ENCODE data around the gene CCDC81. TPM values are rescaled to one million over a fixed set of nuclear protein-coding genes. Genes with fewer than 3 reads are reported as not detected.
"Not testable (repeated sequence)": the region's sequence is repeated elsewhere in the genome, so short reads cannot be mapped to it uniquely, and the experiment has no call there.

Gene CCDC81
- 0.22 TPM for total RNA-seq
- long read RNA-seq: 0 reads

DNA sequence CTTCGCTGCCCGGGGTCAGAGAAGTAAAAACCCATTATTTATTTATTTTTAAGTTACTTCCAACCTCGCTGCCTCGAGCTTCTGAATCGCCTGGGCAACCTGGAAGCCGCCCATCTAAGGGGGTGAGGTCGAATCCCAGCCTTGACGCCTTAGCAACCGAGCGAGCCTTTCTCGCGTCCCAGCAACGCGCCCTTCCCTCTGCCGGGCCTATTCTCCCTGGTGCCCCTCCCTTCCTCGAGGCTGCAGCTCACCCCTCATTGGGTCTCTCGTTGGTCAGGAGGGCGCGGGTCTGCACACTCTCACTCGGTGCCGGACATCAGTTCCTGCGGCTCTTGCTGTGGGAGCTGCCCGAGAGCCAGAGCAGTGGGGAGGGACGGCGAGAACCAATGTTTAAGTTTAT lies at the start of gene CCDC81:
CCDC81 (plus strand) TSS at position 302 of the 400 bp plus-strand sequence. CDS start 277 bp downstream, outside the sequence.
- ATAC-seq: no peak
- intact Hi-C loops (cut with DNase I): no loop called here
- DNase-seq (ENCODE audit: missing footprints): no peak

GRCh38 chr11:86335131-86335767 lies 39.4 kb upstream of the CCDC81 start:
- ATAC-seq (no peak), DNase-seq (ENCODE audit: missing footprints) (no peak)
- intact Hi-C loops (cut with DNase I): no loop called here

DNA sequence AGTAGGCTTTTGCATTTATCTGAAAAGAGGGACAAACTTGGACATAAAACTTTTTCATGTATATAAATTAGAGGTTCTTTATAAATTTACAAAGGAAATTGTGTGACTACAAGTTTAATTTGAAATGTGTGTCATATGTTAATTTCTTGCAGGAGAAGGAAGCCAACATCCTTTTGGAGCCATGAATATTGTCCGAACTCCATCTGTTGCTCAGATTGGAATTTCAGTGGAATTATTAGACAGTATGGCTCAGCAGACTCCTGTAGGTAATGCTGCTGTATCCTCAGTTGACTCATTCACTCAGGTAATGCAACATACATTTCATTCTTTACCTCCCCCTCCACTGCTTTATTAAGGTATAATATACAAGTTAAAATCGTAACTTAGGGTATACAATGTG lies 37.5 kb upstream of the CCDC81 start:
- intact Hi-C loops (cut with DNase I): no loop called here
- DNase-seq (ENCODE audit: missing footprints) (no peak), ATAC-seq (no peak)

DNA sequence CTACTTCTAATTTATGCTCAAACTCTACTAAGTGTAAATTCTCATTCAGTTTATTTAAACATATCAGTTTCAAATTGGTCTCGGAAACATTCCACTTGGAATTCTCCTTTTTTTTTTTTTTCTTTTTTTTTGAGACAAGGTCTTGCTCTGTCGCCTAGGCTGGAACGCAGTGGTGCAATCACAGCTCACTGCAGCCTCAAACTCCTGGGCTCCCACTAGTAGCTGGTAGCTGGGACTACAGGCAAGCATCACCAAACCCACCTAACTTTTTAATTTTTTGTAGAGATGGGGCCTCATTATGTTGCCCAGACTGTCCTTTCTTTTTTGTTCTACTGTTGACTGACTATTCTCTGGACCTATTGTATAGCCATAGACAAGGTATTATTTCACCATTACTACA lies 33.3 kb upstream of the CCDC81 start:
- intact Hi-C loops (cut with DNase I): no loop called here
- ATAC-seq: no peak
- DNase-seq (ENCODE audit: missing footprints): no peak

GRCh38 chr11:86346513-86346912 lies 28.2 kb upstream of the CCDC81 start:
- DNase-seq (ENCODE audit: missing footprints) (no peak), ATAC-seq (no peak)
- intact Hi-C loops (cut with DNase I): no loop called here

DNA sequence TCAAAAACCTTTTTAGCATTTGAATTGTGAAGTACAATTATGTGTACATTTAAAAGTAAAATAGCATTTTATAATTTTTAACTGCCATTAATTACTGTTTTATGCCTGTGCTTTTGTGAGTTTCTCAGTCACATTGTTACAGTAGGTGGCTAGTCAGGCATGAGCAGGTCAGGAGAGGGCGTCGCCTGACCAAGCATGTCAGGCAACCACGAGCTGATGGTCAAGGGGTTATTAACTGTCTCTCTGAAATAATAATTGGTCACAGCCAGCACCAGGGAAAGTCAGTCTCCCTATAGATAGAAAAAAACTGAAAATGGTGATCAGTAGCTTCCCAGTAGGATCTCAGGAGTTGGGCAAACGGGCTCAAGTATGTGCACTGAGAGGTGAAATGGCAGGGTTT lies 19.4 kb upstream of the CCDC81 start:
- intact Hi-C loops (cut with DNase I): no loop called here

DNA sequence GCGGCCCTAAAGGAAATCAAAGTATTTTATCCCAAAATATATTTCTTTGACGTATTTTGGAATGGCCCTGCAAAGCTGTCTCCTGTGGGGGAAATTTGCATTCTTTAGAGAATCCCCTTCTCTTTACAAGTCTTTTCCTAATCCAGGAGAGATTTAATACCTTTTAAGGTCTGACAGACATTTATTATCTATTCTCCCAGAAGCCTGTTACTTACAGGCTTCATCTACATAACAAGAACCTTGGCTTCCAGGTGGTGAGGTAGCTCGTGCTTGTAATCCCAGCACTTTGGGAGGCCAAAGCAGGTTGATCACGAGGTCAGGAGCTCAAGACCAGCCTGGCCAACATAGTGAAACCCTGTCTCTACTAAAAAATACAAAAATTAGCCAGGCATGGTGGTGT lies 17.3 kb upstream of the CCDC81 start:
- DNase-seq (ENCODE audit: missing footprints); intact Hi-C loops (cut with DNase I); ATAC-seq: not testable (repeated sequence)

More for the DNA sequence above, 19.4 kb upstream of the CCDC81 start:
- no peak for DNase-seq (ENCODE audit: missing footprints)
- ATAC-seq: no peak

GRCh38 chr11:86358720-86359119 lies 16.0 kb upstream of the CCDC81 start:
- ATAC-seq (no peak), DNase-seq (ENCODE audit: missing footprints) (no peak)
- intact Hi-C loops (cut with DNase I): no loop called here

GRCh38 chr11:86360775-86361395 lies 13.8 kb upstream of the CCDC81 start:
- ATAC-seq (no peak), DNase-seq (ENCODE audit: missing footprints) (no peak)
- intact Hi-C loops (cut with DNase I): no loop called here

GRCh38 chr11:86363424-86363823 lies 11.3 kb upstream of the CCDC81 start:
- intact Hi-C loops (cut with DNase I): no loop called here
- ATAC-seq (no peak), DNase-seq (ENCODE audit: missing footprints) (no peak)

DNA sequence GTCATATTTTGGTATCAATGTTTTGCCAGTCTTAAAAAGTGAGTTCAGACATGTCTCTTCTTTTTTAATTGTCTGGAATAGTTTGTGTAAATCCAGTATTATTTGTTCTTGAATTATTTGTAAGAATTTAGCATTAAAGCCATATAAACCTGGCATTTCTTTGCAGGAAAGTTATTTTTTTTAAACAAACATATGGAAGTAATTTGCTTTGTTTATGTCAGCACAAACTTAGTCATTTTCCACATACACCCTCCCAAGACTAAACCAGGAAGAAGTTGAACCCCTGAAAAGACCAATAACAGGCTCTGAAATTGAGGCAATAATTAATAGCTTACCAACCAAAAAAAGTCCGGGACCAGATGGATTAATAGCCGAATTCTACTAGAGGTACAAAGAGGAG lies 9.1 kb upstream of the CCDC81 start:
- intact Hi-C loops (cut with DNase I): no loop called here
- DNase-seq (ENCODE audit: missing footprints): no peak
- no peak for ATAC-seq

DNA sequence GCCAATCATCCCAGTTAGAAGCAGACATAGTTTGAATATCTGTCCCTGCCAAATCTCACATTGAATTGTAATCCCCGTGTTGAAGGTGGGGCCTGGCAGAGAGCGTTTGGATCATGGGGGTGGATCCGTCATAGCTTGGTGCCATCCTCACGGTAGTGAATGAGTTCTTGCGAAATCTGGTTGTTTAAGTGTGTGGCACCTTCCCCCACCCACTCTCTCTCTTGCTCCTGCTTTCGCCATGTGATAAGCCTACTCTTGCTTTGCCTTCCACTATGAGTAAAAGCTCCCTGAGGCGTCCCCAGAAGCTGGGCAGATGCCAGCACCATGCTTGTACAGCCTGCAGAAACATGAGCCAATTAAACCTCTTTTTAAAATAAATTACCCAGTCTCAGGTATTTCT lies 5.0 kb upstream of the CCDC81 start:
- intact Hi-C loops (cut with DNase I): no loop called here
- DNase-seq (ENCODE audit: missing footprints) (no peak), ATAC-seq (no peak)

DNA sequence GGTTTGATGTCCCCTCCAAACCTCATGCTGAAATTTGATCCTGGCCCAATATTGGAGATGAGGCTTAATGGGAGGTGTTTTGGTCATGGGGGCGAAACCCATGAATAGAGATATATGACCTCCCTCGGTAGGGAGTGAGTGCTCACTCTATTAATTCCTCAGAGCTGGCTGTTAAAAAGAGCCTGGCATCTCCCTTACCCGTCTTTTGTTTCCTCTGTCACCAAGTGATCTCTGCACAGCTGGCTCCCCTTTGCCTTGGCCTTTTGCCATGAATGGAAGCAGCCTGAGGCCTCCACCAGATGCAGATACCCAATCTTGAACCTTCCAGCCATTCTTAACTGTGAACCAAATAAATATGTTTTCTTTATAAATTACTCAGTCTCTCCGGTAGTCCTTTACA lies 4.5 kb upstream of the CCDC81 start:
- ATAC-seq: no peak
- DNase-seq (ENCODE audit: missing footprints): no peak
- intact Hi-C loops (cut with DNase I): no loop called here

DNA sequence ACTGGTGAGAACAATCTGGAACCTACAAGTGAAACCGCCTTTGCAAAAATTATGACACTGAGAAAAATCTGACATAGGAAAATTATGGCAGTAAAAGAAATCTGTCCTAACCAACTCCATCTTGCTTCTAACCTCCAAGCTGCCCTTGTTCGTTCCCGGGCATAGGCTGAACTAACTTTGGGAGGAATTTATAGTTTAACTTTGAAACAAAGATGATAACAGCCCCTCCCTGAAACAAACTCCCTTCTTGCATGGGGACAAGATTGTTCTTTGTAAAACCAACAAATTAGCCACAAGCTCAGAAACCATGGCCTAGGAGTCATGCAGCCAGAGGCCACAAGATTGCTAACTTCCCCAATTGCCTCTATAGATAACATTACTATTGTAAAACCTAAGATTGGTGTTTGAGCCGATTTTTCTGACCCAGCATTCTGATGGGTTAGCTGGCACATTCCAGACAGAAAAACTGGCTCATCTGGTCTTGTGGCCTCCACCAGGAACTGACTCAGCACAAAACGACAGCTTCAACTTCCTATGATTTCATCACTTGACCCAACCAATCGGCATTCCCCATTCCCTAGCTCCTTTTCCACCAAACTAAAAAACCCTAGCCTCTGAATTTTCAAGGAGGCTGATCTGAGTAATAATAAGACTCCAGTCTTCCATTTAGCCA lies 3.6 kb upstream of the CCDC81 start:
- ATAC-seq (no peak), DNase-seq (ENCODE audit: missing footprints) (no peak)
- intact Hi-C loops (cut with DNase I): no loop called here

DNA sequence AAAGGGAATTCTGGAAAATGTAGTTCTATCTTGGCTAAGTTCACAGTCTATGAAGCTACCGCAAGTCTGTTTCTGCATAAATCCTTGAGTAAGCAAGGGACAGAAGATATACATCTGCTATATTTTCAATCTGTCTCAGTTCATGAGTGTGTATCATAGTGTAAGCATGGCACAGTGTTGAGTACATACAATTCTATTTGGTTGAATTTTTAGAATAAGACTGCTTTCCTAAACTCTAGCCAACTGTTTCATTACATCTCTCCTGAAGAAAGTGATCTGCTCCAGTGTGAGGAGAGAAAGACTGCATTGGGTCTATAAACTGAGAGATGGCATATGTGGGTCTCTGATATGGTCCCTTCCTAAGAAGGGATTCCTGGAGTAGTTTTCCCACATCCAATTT lies 2.6 kb upstream of the CCDC81 start:
- ATAC-seq (no peak), DNase-seq (ENCODE audit: missing footprints) (no peak)
- intact Hi-C loops (cut with DNase I): no loop called here

- no peak for ATAC-seq
- DNase-seq (ENCODE audit: missing footprints): no peak
- intact Hi-C loops (cut with DNase I): no loop called here
Observed at GRCh38 chr11:86372586-86372985, 2.1 kb upstream of the CCDC81 start.

DNA sequence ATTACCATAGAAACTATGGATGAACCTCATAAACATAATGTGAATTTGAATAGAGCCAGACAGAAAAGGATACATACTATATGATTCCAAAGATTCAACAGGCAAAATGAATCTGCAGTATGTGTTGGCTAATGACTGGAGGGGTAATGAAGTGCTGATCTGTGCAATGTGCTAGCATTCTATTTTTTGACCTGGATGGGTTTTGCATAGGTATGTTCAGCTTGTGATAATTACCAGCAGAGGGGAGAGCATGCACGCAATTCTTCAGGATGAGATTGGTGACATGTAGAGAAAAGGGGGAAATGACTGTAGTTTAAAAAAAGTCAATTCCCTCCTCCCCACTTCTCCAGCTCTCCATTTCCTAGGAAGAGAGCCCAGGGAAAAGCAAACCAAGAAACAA lies 618 bp upstream of the CCDC81 start:
- ATAC-seq (no peak), DNase-seq (ENCODE audit: missing footprints) (no peak)
- intact Hi-C loops (cut with DNase I): no loop called here

DNA sequence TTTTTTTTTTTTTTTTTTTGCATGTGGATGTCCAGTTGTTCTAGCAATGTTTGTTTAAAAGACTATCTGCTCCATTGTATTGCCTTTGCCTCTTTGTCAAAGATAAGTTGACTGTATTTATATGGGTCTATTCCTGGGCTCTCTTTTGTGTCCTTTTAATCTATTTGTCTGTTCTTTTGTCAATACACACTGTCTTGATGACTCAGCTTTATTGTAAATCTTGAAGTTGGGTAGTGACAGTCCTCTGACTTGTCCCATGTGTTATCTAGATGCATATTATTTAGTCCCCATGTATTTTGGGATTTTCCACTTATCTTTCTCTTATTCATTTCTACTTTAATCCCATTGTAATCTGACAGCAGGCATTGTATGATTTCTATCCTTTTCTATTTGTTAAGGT lies 3.3 kb downstream of the CCDC81 start:
- intact Hi-C loops (cut with DNase I): no loop called here
- DNase-seq (ENCODE audit: missing footprints) (no peak), ATAC-seq (no peak)

GRCh38 chr11:86380295-86381059 lies 5.8 kb downstream of the CCDC81 start:
- intact Hi-C loops (cut with DNase I): no loop called here
- ATAC-seq: no peak
- DNase-seq (ENCODE audit: missing footprints): no peak

Data from Right ventricle myocardium inferior (tissue), 1 donor.